Right lobe of liver (tissue), 4 donors: Measurements from ENCODE around the gene HYDIN.

Experiments
- CTCF ChIP-seq, 4 donors: fragments of 200-600 bp in 3 of 4; fragments of 450-650 bp in 1 of 4; IDR thresholded peaks; one replicate each; pipeline versions ENCODE4 v1.5.1 to v1.8.0; 2016 to 2022; ENCODE audit warnings: antibody characterized with exemption in 4 of 4, mild to moderate bottlenecking in 2 of 4
- POLR2A ChIP-seq: fragments of 450-650 bp; IDR thresholded peaks from one replicate; pipeline ENCODE4 v1.6.1; 2017; ENCODE audit warnings: antibody characterized with exemption, mild to moderate bottlenecking
- donor health status: DM: no; HTN: no; CAD: no.
- donor health status: DM: no; HTN: no; CAD: no.
- donor health status: DM: no; HTN: yes; CAD: no.

- no peak for TF ChIP-seq CTCF (IDR thresholded peaks at IDR 0.05)
- TF ChIP-seq POLR2A = no peak
Measured at GRCh38 chr16:70795296-70795912, 435.1 kb downstream of the HYDIN start.
